NB4 (cell line): ENCODE results near the gene OR6B3.

Experiments
- DNase-seq: peaks from one replicate; pipeline ENCODE4 v3.0.0; 2010; ENCODE audit warnings: low read depth
- H3K4me3 ChIP-seq: one replicate; pipeline ENCODE4 v1.5.1; 2011; ENCODE audit warnings: mild to moderate bottlenecking, low read depth, low read length, moderate library complexity
- MAX ChIP-seq: IDR thresholded peaks from 2 replicates; pipeline ENCODE4 v1.6.1; 2011; ENCODE audit warnings: low read depth, low read length
- MYC ChIP-seq: IDR thresholded peaks from 2 replicates; pipeline ENCODE4 v1.6.1; 2011; ENCODE audit warnings: low read depth, low read length
- POLR2A ChIP-seq: IDR thresholded peaks from 2 replicates; pipeline ENCODE4 v1.6.1; 2011; ENCODE audit warnings: mild to moderate bottlenecking; ENCODE audit not compliant: insufficient read length; ENCODE audit errors: extremely low read depth
- TF ChIP-seq, protein P1 (sequence below): IDR thresholded peaks from one replicate; pipeline ENCODE4 v1.5.1; 2012; ENCODE audit warnings: low read depth, low read length

OR6B3 gene

GRCh38 chr2:240042740-240043139 is 10.6 kb downstream of the OR6B3 start:
- no peak for DNase-seq
- no peak overlapping the region for H3K4me3 ChIP-seq
- TF ChIP-seq MAX (no peak), POLR2A (no peak), MYC (no peak)
- TF ChIP-seq, protein P1, sequence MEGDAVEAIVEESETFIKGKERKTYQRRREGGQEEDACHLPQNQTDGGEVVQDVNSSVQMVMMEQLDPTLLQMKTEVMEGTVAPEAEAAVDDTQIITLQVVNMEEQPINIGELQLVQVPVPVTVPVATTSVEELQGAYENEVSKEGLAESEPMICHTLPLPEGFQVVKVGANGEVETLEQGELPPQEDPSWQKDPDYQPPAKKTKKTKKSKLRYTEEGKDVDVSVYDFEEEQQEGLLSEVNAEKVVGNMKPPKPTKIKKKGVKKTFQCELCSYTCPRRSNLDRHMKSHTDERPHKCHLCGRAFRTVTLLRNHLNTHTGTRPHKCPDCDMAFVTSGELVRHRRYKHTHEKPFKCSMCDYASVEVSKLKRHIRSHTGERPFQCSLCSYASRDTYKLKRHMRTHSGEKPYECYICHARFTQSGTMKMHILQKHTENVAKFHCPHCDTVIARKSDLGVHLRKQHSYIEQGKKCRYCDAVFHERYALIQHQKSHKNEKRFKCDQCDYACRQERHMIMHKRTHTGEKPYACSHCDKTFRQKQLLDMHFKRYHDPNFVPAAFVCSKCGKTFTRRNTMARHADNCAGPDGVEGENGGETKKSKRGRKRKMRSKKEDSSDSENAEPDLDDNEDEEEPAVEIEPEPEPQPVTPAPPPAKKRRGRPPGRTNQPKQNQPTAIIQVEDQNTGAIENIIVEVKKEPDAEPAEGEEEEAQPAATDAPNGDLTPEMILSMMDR = no peak

DNA sequence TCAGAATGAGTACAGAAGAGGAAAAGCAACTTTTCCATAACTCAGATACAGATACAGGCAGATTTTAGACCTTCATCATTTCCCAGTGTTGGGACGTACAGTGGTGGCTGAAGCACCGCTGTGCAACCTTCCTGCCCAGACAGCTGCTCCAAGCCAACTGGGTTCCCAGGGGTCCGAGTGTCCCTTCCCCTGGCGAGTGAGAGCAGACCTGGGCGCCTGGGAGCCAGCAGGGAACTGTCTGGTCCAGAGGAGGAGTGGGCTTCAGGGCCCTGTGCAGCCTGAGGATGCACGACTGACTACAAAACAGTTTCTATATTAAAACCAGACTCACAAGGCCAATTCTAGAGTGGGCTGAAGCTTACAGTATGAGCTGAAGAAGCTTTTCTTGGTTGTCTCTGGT is 12.0 kb downstream of the OR6B3 start:
- TF ChIP-seq MYC (no peak), MAX (no peak), POLR2A (no peak)
- TF ChIP-seq, protein P1 = no peak
- DNase-seq = no peak
- H3K4me3 ChIP-seq = no peak overlapping the region

- no peak for DNase-seq
- H3K4me3 ChIP-seq = no peak overlapping the region
- TF ChIP-seq POLR2A = no peak
- TF ChIP-seq, protein P1 = no peak
- no peak for TF ChIP-seq MYC
- no peak for TF ChIP-seq MAX
Observed at GRCh38 chr2:240037358-240037757, 16.0 kb downstream of the OR6B3 start.

DNA sequence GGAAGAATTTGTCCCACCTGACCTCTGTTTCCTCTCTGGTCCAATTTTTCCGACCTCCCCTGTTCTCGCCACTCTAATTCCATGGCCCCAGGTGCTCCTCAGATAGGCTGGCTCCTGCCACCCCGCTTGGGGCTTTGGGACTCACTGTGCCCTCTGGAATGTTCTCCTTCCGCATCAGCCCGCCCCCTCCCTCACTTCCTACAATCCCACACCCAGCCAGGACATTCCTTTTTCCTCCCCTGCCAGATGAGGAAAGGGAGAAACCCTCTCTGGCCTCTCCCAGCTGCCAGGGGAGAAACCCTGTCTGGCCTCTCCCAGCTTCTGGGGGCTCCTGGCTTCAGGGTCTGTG is 20.0 kb downstream of the OR6B3 start:
- H3K4me3 ChIP-seq = no peak overlapping the region
- TF ChIP-seq, protein P1 = no peak
- TF ChIP-seq POLR2A (no peak), MAX (no peak), MYC (no peak)
- DNase-seq = no peak

DNA sequence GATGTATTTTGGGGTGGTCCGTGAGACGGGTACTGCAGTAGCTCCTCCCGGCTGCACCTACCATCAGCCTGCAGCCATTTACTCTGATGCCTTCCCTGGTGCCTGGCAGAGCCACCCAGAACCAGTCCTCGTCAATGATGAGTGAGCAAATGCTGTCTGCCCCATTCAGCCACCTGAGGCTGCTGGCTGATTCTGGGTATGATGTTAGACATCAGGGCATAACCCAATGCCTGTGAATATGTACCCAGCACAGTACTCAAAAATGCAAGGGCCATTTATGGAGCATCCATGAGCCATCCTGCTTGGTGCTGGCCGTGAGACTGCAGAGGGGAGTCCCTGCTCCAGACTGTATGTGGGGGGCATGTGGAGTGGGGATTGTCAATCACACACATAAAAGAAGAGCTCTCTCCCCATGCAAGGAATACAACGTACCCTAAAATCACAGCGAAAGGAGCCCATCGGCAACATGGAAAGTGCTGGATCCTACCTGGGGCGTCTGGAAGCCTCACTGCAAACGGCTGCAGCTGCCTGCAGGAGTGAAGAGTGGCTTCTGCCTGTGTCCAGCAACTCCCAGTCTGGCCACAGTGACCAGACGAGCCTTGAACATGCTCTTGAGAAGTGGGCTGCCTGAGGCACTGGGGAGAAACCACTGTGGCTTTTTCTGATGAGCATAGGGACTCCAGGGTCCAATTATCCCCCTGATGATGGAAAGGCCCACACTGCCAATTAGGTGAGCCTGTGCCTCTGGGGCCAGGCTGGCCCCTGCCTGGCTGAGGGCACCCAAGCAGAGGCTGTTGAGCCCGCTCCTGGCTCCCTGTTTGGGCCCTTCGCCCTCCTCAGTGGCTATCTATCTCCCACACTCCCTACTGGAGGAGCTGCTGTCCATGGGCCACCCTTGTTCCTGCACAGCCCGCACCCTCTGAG is 20.7 kb downstream of the OR6B3 start:
- TF ChIP-seq, protein P1 = no peak
- no peak for TF ChIP-seq MAX
- no peak for TF ChIP-seq MYC
- no peak for TF ChIP-seq POLR2A
- no peak overlapping the region for H3K4me3 ChIP-seq
- DNase-seq = no peak
